ENCODE results near the gene GNB5. TPM values are rescaled to one million over a fixed set of nuclear protein-coding genes. Genes with fewer than 3 reads are reported as not detected.

The GNB5 gene
- total RNA-seq, 1 experiment from 2014 or later, result 58.7 TPM

GRCh38 chr15:52148403-52148802 is 42.8 kb downstream of the GNB5 start:
- Histone ChIP-seq H3K36me3 (ENCODE audit: control insufficient read depth, insufficient read depth, low read length) (peaks cover 2% of the 10 kb centered on the region; the same call in 1 of the 2 replicates), H3K9me3 (ENCODE audit: control insufficient read depth, insufficient read depth, low read depth, low read length) (no peaks in the 10 kb centered on the region), H3K4me1 (ENCODE audit: control insufficient read depth, insufficient read depth, low read length) (no peaks in the 10 kb centered on the region), H3K27me3 (ENCODE audit: control insufficient read depth, insufficient read depth, low read length) (no peaks in the 10 kb centered on the region), H3K4me3 (ENCODE audit: low read depth in 2 of 2, low read length in 2 of 2) (no peak overlapping the region), H3K27ac (ENCODE audit: low read length) (no peak overlapping the region)
- DNase-seq (ENCODE audit: low read depth, low spot score), result no peak
- ChIA-PET POLR2A (no interaction called here), CTCF (no interaction called here)
- no TSS peak for BruUV-seq (replicated peaks)
- no peak for ATAC-seq
- in situ Hi-C loops (cut with HindIII; ENCODE audit: low pct_unique_long_range_greater_than_20kb, low sequenced_read_pairs), result no loop called here
- intact Hi-C loops (cut with micrococcal nuclease; ENCODE audit: unreplicated experiment), result no loop called here
- TF ChIP-seq CTCF (IDR thresholded peaks at IDR 0.05), result no peak
- TF ChIP-seq POLR2AphosphoS5 (IDR thresholded peaks at IDR 0.05; ENCODE audit: low read depth, low read length), result no peak
- TF ChIP-seq REST (IDR thresholded peaks at IDR 0.05; ENCODE audit: insufficient read depth in 1 of 2, low read depth in 2 of 2, low read length in 1 of 2), result no peak
- no peak for TF ChIP-seq SIN3A (IDR thresholded peaks at IDR 0.05; ENCODE audit: borderline replicate concordance, insufficient read depth, low read depth, low read length)
- no peak for TF ChIP-seq TCF7L2 (IDR thresholded peaks at IDR 0.05; ENCODE audit: low read depth, low read length)

- Histone ChIP-seq H3K27ac (ENCODE audit: low read length) (no peak overlapping the region), H3K4me1 (ENCODE audit: control insufficient read depth, insufficient read depth, low read length) (no peaks in the 10 kb centered on the region), H3K36me3 (ENCODE audit: control insufficient read depth, insufficient read depth, low read length) (peaks cover 2% of the 10 kb centered on the region; the same call in 1 of the 2 replicates), H3K27me3 (ENCODE audit: control insufficient read depth, insufficient read depth, low read length) (no peaks in the 10 kb centered on the region), H3K9me3 (ENCODE audit: control insufficient read depth, insufficient read depth, low read depth, low read length) (no peaks in the 10 kb centered on the region), H3K4me3 (ENCODE audit: low read depth in 2 of 2, low read length in 2 of 2) (no peak overlapping the region)
- no TSS peak for BruUV-seq (replicated peaks)
- ChIA-PET POLR2A (no interaction called here), CTCF (no interaction called here)
- ATAC-seq (no peak), DNase-seq (ENCODE audit: low read depth, low spot score) (no peak)
- TF ChIP-seq TCF7L2 (IDR thresholded peaks at IDR 0.05; ENCODE audit: low read depth, low read length), result no peak
- no peak for TF ChIP-seq SIN3A (IDR thresholded peaks at IDR 0.05; ENCODE audit: borderline replicate concordance, insufficient read depth, low read depth, low read length)
- TF ChIP-seq REST (IDR thresholded peaks at IDR 0.05; ENCODE audit: insufficient read depth in 1 of 2, low read depth in 2 of 2, low read length in 1 of 2), result no peak
- TF ChIP-seq CTCF (IDR thresholded peaks at IDR 0.05), result no peak
- TF ChIP-seq POLR2AphosphoS5 (IDR thresholded peaks at IDR 0.05; ENCODE audit: low read depth, low read length), result no peak
- in situ Hi-C loops (cut with HindIII; ENCODE audit: low pct_unique_long_range_greater_than_20kb, low sequenced_read_pairs) (no loop called here), intact Hi-C loops (cut with micrococcal nuclease; ENCODE audit: unreplicated experiment) (no loop called here)
Observed at GRCh38 chr15:52146776-52147175, 44.4 kb downstream of the GNB5 start.

All from Panc1 (cell line).